Astrocyte of the cerebellum (primary cell): ENCODE results near the gene NUP153.

Source experiments
- DNase-seq: peaks from one replicate; pipeline ENCODE4 v3.0.0-alpha.2; 2011; ENCODE audit warnings: low read depth
- H3K4me3 ChIP-seq: 2 replicates; pipeline ENCODE4 v1.5.1; 2011; ENCODE audit warnings: mild to moderate bottlenecking, low read depth, low read length, moderate library complexity
- in situ Hi-C: cut with HindIII; loops from 2 replicates; pipeline ENCODE4 v1.10.0; 2017; ENCODE audit warnings: low sequenced_read_pairs
- TF ChIP-seq, protein P1 (sequence below): IDR thresholded peaks from 2 replicates; pipeline ENCODE4 v1.5.1; 2012; ENCODE audit warnings: low read length, low read depth, moderate library complexity, mild to moderate bottlenecking; ENCODE audit errors: missing control alignments

The NUP153 gene

DNA sequence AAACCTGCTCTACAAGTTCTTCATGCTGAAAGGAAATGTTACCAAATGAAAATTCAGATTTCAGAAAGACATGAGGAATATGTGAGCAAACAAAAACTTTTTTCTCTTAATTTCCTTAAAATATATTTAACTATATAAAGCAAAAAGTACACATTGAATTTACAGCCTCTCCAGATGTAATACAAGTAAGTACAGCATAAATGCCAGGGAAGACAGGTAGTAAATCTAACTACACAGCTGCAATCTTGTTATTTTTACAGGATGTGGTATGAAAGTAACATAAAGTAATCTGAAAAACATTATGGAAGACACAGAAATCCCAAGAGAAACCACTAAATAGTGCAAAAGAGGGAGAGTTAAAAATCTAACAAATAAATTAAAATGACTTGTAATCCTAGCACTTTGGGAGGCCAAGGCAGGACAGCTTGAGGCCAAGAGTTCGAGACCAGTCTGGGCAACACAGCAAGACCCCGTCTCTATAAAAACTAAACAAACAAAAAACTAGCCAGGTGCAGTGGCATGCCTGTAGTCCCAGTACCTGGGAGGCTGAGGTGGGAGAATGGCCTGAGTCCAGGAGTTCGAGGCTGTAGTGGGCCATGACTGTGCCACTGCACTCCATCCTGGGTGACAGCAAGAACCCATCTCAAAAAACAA lies 55.9 kb downstream of the NUP153 start:
- H3K4me3 ChIP-seq: no peak overlapping the region
- TF ChIP-seq, protein P1, sequence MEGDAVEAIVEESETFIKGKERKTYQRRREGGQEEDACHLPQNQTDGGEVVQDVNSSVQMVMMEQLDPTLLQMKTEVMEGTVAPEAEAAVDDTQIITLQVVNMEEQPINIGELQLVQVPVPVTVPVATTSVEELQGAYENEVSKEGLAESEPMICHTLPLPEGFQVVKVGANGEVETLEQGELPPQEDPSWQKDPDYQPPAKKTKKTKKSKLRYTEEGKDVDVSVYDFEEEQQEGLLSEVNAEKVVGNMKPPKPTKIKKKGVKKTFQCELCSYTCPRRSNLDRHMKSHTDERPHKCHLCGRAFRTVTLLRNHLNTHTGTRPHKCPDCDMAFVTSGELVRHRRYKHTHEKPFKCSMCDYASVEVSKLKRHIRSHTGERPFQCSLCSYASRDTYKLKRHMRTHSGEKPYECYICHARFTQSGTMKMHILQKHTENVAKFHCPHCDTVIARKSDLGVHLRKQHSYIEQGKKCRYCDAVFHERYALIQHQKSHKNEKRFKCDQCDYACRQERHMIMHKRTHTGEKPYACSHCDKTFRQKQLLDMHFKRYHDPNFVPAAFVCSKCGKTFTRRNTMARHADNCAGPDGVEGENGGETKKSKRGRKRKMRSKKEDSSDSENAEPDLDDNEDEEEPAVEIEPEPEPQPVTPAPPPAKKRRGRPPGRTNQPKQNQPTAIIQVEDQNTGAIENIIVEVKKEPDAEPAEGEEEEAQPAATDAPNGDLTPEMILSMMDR: no peak
- no peak for DNase-seq
- in situ Hi-C loops: loop anchor here (5.0 kb wide), 1 partner anchor 47 kb away; no protein-coding TSS in a partner anchor

DNA sequence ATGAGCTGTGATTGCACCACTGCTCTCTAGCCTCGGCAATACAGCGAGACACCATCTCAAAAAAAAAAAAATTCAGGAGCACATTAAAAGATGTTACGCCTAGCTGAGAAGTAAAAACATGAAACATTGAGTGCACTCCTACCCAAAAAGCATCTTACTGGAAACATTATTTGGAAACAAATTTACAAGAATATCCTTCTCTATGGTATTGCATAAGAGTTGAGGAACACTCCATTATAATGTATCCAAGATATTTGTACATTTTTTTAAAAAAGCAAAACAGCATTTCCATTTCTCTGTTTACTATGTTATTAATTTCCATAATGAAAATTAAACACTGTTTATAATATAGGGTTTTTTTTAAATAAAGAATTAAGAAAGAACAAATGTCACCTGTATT lies 58.0 kb downstream of the NUP153 start:
- in situ Hi-C loops: no loop called here
- no peak for DNase-seq
- H3K4me3 ChIP-seq: no peak overlapping the region
- TF ChIP-seq, protein P1: no peak

DNA sequence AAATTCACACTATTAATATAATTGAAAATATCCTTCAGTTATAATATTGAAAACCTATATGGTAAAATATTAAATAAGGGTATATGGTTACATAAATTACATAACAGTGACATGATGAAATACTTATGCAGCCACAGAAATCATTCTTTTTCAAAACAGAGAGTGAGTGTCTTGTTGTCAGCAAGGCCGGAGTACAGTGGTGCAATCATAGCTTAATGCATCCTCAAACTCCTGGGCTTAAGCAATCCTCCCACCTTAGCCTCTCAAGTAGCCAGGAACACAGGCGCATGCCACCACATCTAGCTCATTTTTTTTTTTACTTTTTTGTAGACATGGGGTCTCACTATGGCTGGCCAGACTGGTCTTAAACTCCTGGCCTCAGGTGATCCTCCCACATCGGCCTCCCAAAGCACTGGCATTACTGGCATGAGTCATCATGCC lies 66.2 kb downstream of the NUP153 start:
- TF ChIP-seq, protein P1: no peak
- no peak for DNase-seq

DNA sequence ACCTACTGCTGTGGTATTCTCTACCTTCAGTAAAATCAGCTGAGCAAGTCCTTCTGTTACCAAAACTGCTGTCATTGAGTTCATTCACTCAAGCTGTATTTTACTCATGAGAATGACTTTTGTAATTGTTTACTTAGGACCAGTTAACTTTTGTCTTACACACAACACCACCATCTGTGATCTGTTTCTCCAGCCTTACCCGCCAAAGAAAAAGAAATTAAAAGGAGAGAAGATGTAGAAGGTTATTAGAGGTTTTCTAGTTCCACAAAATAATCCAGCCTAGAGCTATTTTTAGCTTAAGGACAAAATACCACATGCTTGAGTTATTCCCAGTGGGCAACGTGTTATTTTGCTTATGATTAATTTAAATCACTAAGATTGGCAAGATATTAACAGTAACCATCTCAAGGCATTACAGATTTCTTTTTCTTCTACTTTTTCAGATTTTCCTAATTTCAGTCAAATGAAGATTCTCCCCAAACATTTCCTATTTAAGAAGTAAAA lies 68.5 kb downstream of the NUP153 start:
- H3K4me3 ChIP-seq: no peak overlapping the region
- DNase-seq: no peak
- in situ Hi-C loops: no loop called here
- TF ChIP-seq, protein P1: no peak

More for the DNA sequence above, 66.2 kb downstream of the NUP153 start:
- in situ Hi-C loops: no loop called here
- no peak overlapping the region for H3K4me3 ChIP-seq

DNA sequence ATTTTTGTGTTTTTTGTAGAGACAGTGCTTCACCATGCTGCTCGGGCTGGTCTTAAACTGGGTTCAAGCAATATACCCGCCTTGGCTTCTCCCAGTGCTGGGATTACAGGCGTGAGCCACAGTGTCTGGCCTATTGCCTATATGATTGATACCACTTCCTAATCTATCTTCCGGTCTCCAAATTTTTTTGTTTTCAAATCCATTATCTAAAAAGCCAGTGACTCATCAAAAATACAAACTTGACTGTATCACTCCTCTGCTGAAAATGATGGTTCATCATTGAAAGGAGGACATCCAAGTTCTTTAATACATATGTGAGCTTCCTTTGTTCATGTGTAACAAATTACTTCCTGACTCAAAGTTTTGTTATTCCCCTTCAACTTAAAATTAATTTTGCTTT lies 71.2 kb downstream of the NUP153 start:
- in situ Hi-C loops: no loop called here
- TF ChIP-seq, protein P1: no peak
- DNase-seq: no peak
- no peak overlapping the region for H3K4me3 ChIP-seq

DNA sequence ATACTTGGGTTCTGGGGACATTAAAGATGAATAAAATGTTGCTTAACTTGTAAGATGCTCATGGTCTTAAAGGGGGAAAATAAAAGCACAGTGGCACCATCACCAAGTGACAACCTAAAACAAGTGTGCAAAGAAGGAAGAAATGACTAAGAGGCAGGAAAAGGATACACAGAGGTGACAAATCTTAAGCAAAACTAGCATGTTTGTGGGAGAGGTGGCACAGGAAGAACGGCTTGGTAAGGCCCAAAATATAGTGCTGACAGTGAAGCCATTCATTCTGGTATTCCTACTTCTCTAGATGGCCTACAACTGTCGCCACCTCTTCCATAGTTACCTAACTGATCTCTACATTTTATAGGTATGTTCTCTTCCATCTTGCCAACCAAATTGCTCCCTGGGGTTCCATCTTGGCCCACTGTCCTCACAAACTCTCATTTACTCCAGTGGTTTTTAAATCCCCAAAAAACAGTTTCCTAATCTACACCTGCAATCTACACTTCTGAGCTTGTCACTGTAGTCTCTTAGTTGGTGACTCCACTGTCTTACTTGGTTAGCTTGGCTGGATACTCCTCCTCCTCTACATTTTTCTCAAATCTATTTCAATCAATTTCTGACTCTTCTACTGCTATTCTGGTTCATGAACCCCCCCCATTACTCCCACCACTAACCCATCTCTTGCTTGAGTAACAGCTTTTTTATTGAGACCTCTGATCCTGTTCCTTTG lies 73.1 kb downstream of the NUP153 start:
- TF ChIP-seq, protein P1: no peak

More for the DNA sequence above, 73.1 kb downstream of the NUP153 start:
- H3K4me3 ChIP-seq: no peak overlapping the region
- no peak for DNase-seq
- in situ Hi-C loops: no loop called here
